Neuronal stem cell (in vitro differentiated cells): Measurements from ENCODE around the gene CACNA2D2.

Experiments
- DNase-seq: peaks from one replicate; pipeline ENCODE4 v3.0.0-alpha.2; 2013; ENCODE audit warnings: low spot score
- H2AFZ ChIP-seq: one replicate; pipeline ENCODE4 v1.6.1; 2013; ENCODE audit warnings: mild to moderate bottlenecking, low read length, inconsistent platforms
- H2AK5ac ChIP-seq: 2 replicates; pipeline ENCODE4 v1.6.1; 2013; ENCODE audit warnings: low read depth, mild to moderate bottlenecking, inconsistent platforms, low read length, moderate library complexity, mixed read lengths
- H2BK120ac ChIP-seq: 2 replicates; pipeline ENCODE4 v1.6.1; 2013; ENCODE audit warnings: low read depth, mild to moderate bottlenecking, inconsistent platforms, low read length, moderate library complexity, mixed read lengths
- H2BK12ac ChIP-seq: one replicate; pipeline ENCODE4 v1.6.1; 2013; ENCODE audit warnings: low read length, inconsistent platforms
- H2BK15ac ChIP-seq: 2 replicates; pipeline ENCODE4 v1.6.1; 2013; ENCODE audit warnings: mild to moderate bottlenecking, low read length, inconsistent platforms, mixed read lengths
- H2BK5ac ChIP-seq: one replicate; pipeline ENCODE4 v1.6.1; 2013; ENCODE audit warnings: inconsistent platforms, mild to moderate bottlenecking, low read length, moderate library complexity
- H3K14ac ChIP-seq: one replicate; pipeline ENCODE4 v1.6.1; 2013; ENCODE audit warnings: low read length, inconsistent platforms
- H3K18ac ChIP-seq: 2 replicates; pipeline ENCODE4 v1.6.1; 2013; ENCODE audit warnings: low read length, inconsistent platforms
- H3K23ac ChIP-seq: 2 replicates; pipeline ENCODE4 v1.6.1; 2013; ENCODE audit warnings: low read depth, mild to moderate bottlenecking, mixed read lengths, low read length, inconsistent platforms; ENCODE audit not compliant: poor library complexity
- H3K27ac ChIP-seq: replicated peaks from 3 replicates; pipeline ENCODE4 v1.5.1; 2013; ENCODE audit warnings: low read length, inconsistent platforms
- H3K27me3 ChIP-seq, 3 experiments: 2 replicates each; pipeline ENCODE4 v1.6.1; 2013; ENCODE audit warnings: low read length in 3 of 3, mild to moderate bottlenecking in 2 of 3, inconsistent platforms in 1 of 3, low read depth in 1 of 3, mixed read lengths in 1 of 3, moderate library complexity in 1 of 3; ENCODE audit not compliant: control insufficient read depth in 3 of 3, insufficient read depth in 3 of 3
- H3K36me3 ChIP-seq, 2 donors: replicated peaks in 1 of 2; 2 replicates each; pipeline ENCODE4 v1.6.1; 2013; ENCODE audit warnings: low read length in 2 of 2; ENCODE audit not compliant: control insufficient read depth in 2 of 2, insufficient read depth in 2 of 2
- H3K4ac ChIP-seq: 2 replicates; pipeline ENCODE4 v1.6.1; 2013; ENCODE audit warnings: inconsistent platforms, mild to moderate bottlenecking, low read length, moderate library complexity
- H3K4me1 ChIP-seq, 2 donors: 1 replicate in 1 of 2; 2 replicates in 1 of 2; pipeline ENCODE4 v1.6.1; 2013; ENCODE audit warnings: low read length in 2 of 2, low read depth in 1 of 2; ENCODE audit not compliant: control insufficient read depth in 2 of 2, insufficient read depth in 1 of 2
- H3K4me2 ChIP-seq: one replicate; pipeline ENCODE4 v1.6.1; 2013; ENCODE audit warnings: mild to moderate bottlenecking, low read length, inconsistent platforms; ENCODE audit not compliant: insufficient read depth, poor library complexity, severe bottlenecking
- H3K4me3 ChIP-seq, 2 donors: 2 replicates each; pipeline ENCODE4 v1.5.1; 2013; ENCODE audit warnings: low read length in 2 of 2, mild to moderate bottlenecking in 2 of 2, inconsistent platforms in 1 of 2, moderate library complexity in 1 of 2
- H3K79me1 ChIP-seq: one replicate; pipeline ENCODE4 v1.6.1; 2013; ENCODE audit warnings: low read depth, mild to moderate bottlenecking, inconsistent platforms, low read length, moderate library complexity
- H3K9ac ChIP-seq: one replicate; pipeline ENCODE4 v1.6.1; 2013; ENCODE audit warnings: mild to moderate bottlenecking, low read depth, low read length, inconsistent platforms; ENCODE audit not compliant: poor library complexity
- H3K9me3 ChIP-seq, 2 donors: replicated peaks in 1 of 2; 2 replicates each; pipeline versions ENCODE3 to v1.6.1; 2013; ENCODE audit warnings: low read length in 2 of 2, mild to moderate bottlenecking in 2 of 2, inconsistent platforms in 1 of 2, low read depth in 1 of 2, mixed read lengths in 1 of 2, moderate library complexity in 1 of 2; ENCODE audit not compliant: control insufficient read depth in 2 of 2, insufficient read depth in 1 of 2
- H4K8ac ChIP-seq: one replicate; pipeline ENCODE4 v1.6.1; 2013; ENCODE audit warnings: low read depth, mild to moderate bottlenecking, inconsistent platforms, low read length, moderate library complexity
- H4K91ac ChIP-seq: one replicate; pipeline ENCODE4 v1.6.1; 2013; ENCODE audit warnings: low read length, low read depth, mild to moderate bottlenecking, inconsistent platforms; ENCODE audit not compliant: poor library complexity
- WGBS, 2 donors: extraction: QIAGEN DNeasy Blood & Tissue Kit; methylation state at CpG; one replicate each; pipeline ENCODE4 v1.1.7; 2013; ENCODE audit warnings: missing lambda C conversion rate in 2 of 2, mixed read lengths in 1 of 2; ENCODE audit not compliant: insufficient read length in 2 of 2, insufficient replicate concordance in 1 of 2; ENCODE audit errors: extremely low coverage in 2 of 2; 5-methylcytosine and 5-hydroxymethylcytosine counted together

CACNA2D2 gene

DNA sequence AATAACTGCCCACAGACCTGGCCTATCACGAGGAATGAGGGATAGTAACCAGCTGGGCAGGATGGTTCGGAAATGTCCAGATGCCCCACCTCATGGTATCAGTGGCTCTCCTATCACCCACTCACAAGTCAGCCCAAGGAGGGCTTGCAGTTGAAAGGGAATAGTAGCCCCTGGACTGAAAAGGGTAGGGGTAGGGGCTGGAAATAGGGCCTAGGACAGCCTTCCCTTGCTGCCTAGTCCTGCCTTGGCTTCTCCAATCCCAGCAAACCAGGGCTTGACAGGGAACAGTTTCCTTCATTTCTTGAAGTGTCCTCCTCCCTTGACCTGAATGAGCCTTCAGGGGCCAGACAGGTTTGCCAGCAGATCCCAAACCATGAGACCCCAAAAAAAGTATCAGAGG, 1.2 kb upstream of the CACNA2D2 start:
- Histone ChIP-seq H3K27me3 (peaks cover 0 to 83% (median 5%) of the 10 kb centered on the region in 3 experiments), H3K23ac (no peak overlapping the region), H2AFZ (no peak overlapping the region), H3K79me1 (peaks cover 2% of the 10 kb centered on the region), H2BK12ac (no peak overlapping the region), H3K4me2 (no peak overlapping the region), H3K18ac (no peak overlapping the region), H3K36me3 (no peaks in the 10 kb centered on the region), H4K91ac (no peak overlapping the region), H3K9me3 (no peaks in the 10 kb centered on the region), H2BK120ac (no peak overlapping the region), H3K14ac (no peak overlapping the region), H4K8ac (no peak overlapping the region), H3K4me1 (peaks cover 0 to 12% of the 10 kb centered on the region in 2 donors), H2BK5ac (no peak overlapping the region), H2BK15ac (peak overlapping the region; percentile 46), H3K9ac (no peak overlapping the region), H2AK5ac (no peak overlapping the region), H3K27ac (no peak overlapping the region), H3K4me3 (no peak overlapping the region), H3K4ac (no peak overlapping the region)
- no peak for DNase-seq
- no CpG with 5 or more reads among the region's 2 CpGs for WGBS, 2 donors

GRCh38 chr3:50502584-50503423, 630 bp downstream of the CACNA2D2 start:
- peak; percentile 43 for DNase-seq
- no peak overlapping the region for H2AK5ac ChIP-seq
- no CpG with 5 or more reads among the region's 79 CpGs for WGBS, 2 donors
- no peak overlapping the region for H4K8ac ChIP-seq
- no peak overlapping the region for H3K27ac ChIP-seq
- no peak overlapping the region for H2BK120ac ChIP-seq
- peaks cover 2% of the 10 kb centered on the region for H3K79me1 ChIP-seq
- H3K4me3 ChIP-seq: peak overlapping the region; percentile 45 to 93
- H3K14ac ChIP-seq: peak overlapping the region; percentile 79
- peak overlapping the region; percentile 15 for H2BK15ac ChIP-seq
- no peak overlapping the region for H2BK12ac ChIP-seq
- peak overlapping the region; percentile 92 for H3K18ac ChIP-seq
- H4K91ac ChIP-seq: no peak overlapping the region
- H2AFZ ChIP-seq: peak overlapping the region; percentile 91
- peak overlapping the region; percentile 54 for H3K9ac ChIP-seq
- H3K9me3 ChIP-seq: no peaks in the 10 kb centered on the region
- H2BK5ac ChIP-seq: no peak overlapping the region
- H3K4ac ChIP-seq: no peak overlapping the region
- peak overlapping the region; percentile 95 for H3K4me2 ChIP-seq
- H3K36me3 ChIP-seq: no peaks in the 10 kb centered on the region
- H3K27me3 ChIP-seq: peaks cover 0 to 83% (median 5%) of the 10 kb centered on the region in 3 experiments
- peak overlapping the region; percentile 48 for H3K23ac ChIP-seq
- peaks cover 0 to 19% of the 10 kb centered on the region in 2 donors for H3K4me1 ChIP-seq

DNA sequence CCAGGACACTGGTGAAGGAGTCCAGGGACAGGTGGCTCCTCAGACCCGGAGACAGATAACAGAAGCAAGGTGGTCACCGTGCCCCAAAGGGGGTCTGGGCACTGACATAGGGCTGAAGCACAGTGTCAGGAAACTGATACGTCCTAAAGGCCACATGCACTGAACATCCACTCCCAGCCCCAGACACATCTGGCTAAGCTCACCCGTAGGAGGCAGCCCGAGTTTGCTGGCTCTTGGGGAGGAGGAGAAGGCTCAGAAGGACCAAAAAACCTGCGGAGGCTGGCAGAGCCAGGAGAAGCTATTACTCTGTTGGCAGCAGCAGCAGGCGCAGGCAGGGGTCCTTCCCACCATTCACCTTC, 1.2 kb downstream of the CACNA2D2 start:
- WGBS, 2 donors: no CpG with 5 or more reads among the region's 7 CpGs
- Histone ChIP-seq H3K18ac (peak overlapping the region; percentile 67), H3K79me1 (peaks cover 2% of the 10 kb centered on the region), H3K27ac (no peak overlapping the region), H3K9ac (peak overlapping the region; percentile 45), H4K91ac (no peak overlapping the region), H3K4me1 (peaks cover 0 to 19% of the 10 kb centered on the region in 2 donors), H3K27me3 (peaks cover 0 to 83% (median 5%) of the 10 kb centered on the region in 3 experiments), H3K23ac (peak overlapping the region; percentile 45), H3K4ac (no peak overlapping the region), H2AK5ac (no peak overlapping the region), H3K4me3 (peak overlapping the region; percentile 45 to 93), H2BK5ac (no peak overlapping the region), H2BK120ac (no peak overlapping the region), H3K14ac (no peak overlapping the region), H2BK15ac (peak overlapping the region; percentile 15), H2BK12ac (no peak overlapping the region), H4K8ac (no peak overlapping the region), H3K36me3 (no peaks in the 10 kb centered on the region), H3K9me3 (no peaks in the 10 kb centered on the region), H3K4me2 (peak overlapping the region; percentile 95), H2AFZ (no peak overlapping the region)
- no peak for DNase-seq

- no peak overlapping the region for H3K14ac ChIP-seq
- no peaks in the 10 kb centered on the region for H3K9me3 ChIP-seq
- peaks cover 0 to 62% (median 0%) of the 10 kb centered on the region in 3 experiments for H3K27me3 ChIP-seq
- no peak overlapping the region for H3K4ac ChIP-seq
- H2AFZ ChIP-seq: no peak overlapping the region
- no peaks in the 10 kb centered on the region for H3K36me3 ChIP-seq
- H4K91ac ChIP-seq: no peak overlapping the region
- no peak overlapping the region for H2BK5ac ChIP-seq
- H2AK5ac ChIP-seq: no peak overlapping the region
- no peak overlapping the region for H3K27ac ChIP-seq
- H3K18ac ChIP-seq: no peak overlapping the region
- H3K4me3 ChIP-seq: no peak overlapping the region
- no peak overlapping the region for H3K9ac ChIP-seq
- H2BK120ac ChIP-seq: no peak overlapping the region
- no peak overlapping the region for H4K8ac ChIP-seq
- H3K4me1 ChIP-seq: peaks cover 0 to 10% of the 10 kb centered on the region in 2 donors
- H2BK12ac ChIP-seq: no peak overlapping the region
- no peak for DNase-seq
- WGBS, 2 donors: no CpG with 5 or more reads among the region's 16 CpGs
- no peak overlapping the region for H2BK15ac ChIP-seq
- no peak overlapping the region for H3K23ac ChIP-seq
- peaks cover 6% of the 10 kb centered on the region for H3K79me1 ChIP-seq
- H3K4me2 ChIP-seq: no peak overlapping the region
Measured at GRCh38 chr3:50495609-50496423, 7.6 kb downstream of the CACNA2D2 start.
